ENCODE results near the gene COL8A1.

- TF ChIP-seq CTCF (IDR thresholded peaks at IDR 0.05; ENCODE audit: poor library complexity) (no peak), EZH2 (IDR thresholded peaks at IDR 0.05; ENCODE audit: borderline replicate concordance) (no peak), EZH2phosphoT487 (IDR thresholded peaks at IDR 0.05; ENCODE audit: low read depth, severe bottlenecking, unreplicated experiment) (no peak)
Observed at GRCh38 chr3:99601515-99601914, 36.9 kb upstream of the COL8A1 start.
